HG02943 (cell line): Measurements from ENCODE around the gene FHIT.

Source experiments
- ATAC-seq: cut with Tn5 transposase; IDR thresholded peaks from one replicate; pipeline ENCODE4 v1.9.1; 2021; ENCODE audit warnings: mild to moderate bottlenecking, low read depth, moderate library complexity; ENCODE audit not compliant: unreplicated experiment

Gene FHIT

DNA sequence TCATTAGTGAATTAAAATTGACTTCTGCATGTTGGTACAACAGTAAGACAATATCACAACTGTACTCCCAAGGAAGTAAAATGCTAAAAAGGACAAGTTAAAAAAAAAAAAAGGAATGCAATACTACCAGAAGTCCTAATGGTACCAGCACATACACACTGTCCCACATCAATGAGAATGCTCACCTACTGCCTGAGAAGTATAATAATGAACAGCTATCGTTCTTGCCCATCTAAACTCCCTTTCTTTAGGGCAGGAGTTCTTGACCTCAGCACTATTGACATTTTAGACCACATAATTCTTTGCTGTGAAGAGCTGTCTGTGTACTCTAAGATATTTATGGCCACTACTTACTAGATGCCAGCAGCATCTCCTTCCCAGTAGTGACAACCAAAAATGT lies 651.7 kb downstream of the FHIT start:
- no peak for ATAC-seq

DNA sequence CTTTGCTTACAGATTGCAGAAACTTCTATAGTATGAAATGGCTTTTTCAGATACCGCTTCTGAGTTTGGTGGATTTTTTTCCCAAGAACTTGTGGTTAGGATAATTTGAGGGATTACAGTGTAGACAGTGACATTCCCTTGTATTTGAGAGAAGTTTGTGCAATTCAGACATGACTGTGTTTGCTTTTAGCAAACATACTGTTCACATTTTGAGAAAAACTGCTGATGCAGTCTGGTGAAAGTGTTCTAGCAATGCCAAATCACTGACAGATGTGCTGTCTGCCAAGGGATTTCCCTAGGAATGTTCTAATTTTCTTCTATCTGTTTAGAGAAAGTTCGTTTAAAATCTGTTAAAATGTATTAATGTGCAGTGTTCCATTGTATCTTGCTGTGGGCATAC lies 652.6 kb downstream of the FHIT start:
- no peak for ATAC-seq

DNA sequence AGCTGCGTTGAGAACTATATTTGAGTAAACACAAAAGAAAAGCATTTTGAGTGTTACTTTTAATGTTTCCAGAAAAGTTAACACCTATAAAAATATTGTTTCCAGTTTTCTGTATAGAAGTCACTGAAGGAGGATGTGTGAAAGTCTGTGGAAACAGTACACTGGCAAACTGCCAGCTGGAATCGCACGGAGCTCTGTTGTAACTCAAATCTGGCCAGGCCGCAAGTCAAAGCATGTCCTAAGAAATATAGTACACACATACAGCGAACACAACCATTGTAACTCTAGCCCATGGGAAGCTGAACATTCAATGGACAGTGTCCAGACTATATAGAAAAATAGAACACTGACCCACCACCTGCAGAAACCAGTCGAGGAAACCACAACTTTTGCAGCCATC lies 657.2 kb downstream of the FHIT start:
- no peak for ATAC-seq

DNA sequence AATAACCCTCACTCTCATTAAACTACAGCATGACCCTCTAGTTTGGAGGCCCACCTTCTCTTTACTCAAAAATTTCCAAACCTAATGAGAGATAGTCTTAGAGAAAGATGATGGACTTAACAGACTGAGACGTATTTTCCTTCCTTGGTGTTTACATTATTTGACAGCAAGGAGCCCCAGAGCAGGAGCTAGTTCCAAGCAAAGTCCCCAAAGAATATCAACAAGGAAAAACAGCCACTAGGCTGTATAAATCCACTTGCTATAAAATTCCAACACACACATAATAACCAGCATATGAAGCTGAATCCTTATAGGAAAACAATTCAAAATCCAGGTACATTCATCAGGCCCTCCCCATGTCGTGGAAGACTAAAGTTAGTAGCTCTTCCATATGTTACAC lies 660.0 kb downstream of the FHIT start:
- ATAC-seq, result no peak

DNA sequence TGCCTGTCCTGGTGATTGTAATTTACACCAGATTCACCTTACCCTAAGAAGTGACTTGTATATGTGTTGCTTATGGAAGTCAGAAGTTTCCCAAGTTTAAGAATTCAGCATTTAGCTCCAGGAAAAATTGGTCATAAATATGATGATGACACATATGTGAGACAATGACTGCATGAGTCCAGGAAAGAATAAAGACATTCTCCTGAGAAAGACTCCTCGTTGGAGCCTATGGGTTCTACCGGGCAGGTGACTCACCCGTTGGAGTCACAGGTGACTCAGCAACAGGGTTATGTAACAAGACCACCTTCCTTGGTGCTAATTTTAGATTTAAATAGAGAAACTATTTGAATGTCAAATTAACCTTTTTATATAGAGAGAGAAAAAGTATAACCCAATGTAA lies 662.4 kb downstream of the FHIT start:
- no peak for ATAC-seq

DNA sequence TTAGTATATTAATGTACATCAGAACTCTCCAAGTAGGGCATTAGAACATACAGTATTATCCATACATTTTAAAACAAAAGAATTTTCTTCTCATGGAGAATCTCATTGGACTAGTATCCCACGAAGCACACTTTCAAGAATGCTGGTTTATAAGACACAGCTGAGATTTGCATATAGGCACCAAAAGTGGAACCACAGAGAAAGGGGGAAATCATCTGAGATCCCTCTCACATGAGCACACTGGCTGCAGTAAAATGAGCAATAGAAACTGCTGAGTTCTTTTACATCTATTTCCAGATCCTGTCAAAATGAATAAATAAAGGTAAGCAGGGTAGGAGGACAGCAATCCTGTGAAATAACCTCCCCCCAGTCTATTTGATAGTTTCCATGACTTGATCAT lies 665.3 kb downstream of the FHIT start:
- ATAC-seq, result no peak

DNA sequence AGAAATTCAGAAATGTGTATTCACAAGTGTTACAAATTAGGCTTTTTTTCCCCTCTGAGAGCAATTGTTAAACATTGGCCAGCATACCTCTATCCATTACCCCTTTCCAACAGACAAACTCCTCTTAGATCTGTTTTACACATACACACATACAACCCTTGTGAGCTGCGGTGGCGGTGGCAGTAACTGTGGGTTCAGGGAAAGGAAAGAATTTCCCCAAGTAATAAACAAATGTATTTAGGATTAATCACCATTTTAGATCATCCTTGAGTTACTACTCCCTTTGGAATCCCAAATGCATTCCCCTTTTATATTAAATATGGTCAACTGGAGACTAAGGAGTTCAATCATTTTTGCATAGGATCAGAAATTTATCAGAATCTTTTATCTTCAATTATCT lies 667.0 kb downstream of the FHIT start:
- no peak for ATAC-seq

DNA sequence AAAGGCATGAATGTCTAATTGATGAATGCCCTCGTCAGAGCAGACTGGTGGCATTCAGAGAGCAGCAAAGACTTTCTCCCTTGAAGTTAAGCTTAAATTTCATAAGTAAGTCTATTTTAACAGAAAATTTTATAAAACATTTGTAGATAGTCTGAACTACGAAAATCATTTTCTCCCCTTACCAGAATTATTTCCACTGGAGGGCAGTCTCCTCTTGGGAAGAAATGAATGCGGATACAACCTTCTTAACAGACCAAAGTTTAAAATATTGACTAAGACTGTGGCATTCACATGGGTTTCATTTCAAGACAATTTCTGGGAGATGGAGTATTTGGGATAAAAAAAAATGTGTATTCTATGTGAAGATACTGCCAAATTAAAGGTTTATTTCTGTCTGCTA lies 669.0 kb downstream of the FHIT start:
- ATAC-seq, result no peak

DNA sequence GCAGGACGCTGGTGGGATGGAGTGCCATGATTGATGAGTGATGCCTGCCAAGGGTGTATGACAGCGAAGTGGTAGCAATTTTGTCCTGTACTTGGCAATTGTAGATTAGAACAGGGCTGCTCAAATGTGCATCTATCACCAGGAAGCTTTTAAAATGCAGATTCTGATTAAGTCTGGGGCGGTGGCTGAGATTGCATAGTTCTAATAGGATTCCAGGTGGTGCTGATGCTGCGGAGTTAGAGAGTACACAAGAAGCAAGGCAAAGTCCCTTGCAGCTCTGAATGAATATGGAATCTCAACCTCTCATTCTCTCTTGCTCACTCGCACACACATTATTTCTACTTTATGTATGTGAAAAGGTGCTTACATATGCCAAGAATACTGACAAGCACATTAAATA lies 670.4 kb downstream of the FHIT start:
- ATAC-seq, result no peak

DNA sequence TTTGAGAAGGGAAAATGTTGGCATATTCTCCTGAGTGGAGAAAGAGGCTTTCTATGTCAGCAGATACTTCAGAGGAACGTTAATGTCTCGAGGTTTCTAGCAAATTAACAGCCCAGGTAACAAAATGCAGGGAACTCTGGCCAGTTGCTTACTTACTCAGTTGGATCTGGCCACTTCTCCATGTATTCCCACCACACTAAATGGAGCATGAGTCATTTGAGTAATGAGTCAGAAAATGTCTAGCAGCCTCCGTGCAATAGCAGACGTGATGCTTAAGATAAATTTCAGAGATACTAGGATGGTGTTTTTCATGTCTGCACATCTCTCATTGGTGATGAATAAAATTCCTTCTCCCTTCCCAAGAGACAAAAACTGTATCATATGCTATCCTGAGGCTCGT lies 671.5 kb downstream of the FHIT start:
- ATAC-seq, result no peak

DNA sequence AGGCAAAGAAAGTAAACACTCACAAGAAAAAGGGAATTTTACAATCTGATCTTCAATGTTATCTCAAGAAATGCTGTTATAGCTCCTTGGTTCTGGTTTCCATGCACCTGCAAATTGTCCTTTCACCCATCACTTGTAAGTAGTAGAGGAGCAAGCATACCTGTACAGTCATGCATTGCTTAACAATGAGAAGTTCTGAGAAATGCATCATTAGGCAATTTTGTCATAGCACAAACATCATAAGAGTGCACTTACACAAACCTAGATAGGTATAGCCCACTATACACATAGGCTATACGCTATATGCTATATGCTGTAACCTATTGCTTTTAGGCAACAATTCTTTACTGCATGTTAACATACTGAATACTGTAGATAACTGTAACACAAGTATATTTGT lies 672.3 kb downstream of the FHIT start:
- no peak for ATAC-seq

DNA sequence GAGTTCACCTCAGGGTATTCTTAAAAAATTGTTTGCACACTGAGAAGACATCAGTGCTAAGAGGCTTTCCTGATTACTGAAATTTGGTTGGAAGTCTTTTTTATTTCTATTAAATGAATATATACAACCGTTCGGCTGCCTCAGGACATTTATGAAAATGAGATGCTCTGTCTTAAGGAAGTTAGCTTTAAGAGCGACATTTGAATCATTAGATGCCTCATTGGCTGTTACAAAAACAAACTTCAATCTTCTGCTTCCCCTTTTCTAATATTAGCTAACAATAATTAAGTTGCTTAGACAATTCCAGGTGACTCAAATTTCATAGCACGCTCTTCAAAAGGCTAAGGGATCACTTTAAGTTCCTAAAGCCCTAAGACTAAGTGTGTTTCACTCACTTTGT lies 673.7 kb downstream of the FHIT start:
- no peak for ATAC-seq

DNA sequence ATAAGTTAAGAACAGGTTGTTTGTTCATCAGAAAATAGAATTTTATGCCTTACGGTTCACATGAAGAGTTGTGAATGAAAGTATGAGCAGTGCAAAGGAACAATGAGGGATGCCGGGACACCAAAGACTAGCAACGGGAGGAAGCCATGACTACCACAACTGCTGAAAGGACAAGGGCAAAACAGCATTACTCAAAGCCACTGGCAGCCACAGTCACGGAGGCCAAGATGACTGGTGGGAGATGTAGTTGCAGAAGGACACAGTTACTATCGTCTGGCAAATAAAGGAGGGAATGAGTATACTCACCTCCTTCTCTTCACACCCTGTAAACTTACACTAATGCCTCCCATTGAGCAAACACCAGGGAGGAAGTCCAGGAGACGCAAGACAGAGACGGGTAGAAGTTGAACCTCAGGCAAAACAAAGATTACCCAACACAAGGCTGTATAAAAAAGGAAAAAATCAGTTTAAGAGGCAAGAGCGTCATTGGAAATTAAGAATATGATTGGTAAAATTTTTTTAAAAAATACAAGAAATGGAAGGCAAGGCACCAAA lies 675.5 kb downstream of the FHIT start:
- no peak for ATAC-seq

DNA sequence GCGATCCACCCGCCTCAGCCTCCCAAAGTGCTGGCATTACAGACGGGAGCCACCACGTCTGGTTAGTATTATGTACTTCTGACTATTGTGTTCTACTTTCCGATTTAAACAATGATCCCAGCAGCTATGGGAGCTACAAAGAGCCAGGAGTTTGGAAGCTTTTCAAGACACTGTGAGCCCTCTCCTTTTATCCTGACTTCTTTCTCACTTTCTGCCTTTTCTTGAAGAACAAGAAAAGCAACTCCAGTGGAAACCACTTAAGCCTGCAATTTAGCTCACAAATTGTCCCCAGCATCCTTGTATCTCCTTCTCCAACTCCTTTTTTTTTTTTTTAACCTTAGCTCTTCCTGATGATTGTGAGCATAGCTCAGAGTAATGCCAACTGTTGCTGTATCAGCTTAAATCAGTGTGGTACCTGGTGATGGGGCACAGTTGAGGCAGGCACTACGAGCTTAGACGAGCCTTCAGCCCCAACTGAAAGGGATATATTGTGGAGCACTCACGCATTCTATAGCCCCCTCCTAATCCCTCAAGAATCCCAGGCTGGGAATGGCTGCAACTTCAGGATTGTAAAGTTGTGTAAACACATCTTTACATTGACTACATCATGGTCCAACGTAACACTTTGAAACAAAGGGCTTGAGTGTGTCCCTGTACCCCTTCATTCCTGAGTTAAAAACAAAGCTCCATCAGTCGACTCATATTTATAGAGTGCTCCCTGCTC lies 677.0 kb downstream of the FHIT start:
- ATAC-seq, result no peak

DNA sequence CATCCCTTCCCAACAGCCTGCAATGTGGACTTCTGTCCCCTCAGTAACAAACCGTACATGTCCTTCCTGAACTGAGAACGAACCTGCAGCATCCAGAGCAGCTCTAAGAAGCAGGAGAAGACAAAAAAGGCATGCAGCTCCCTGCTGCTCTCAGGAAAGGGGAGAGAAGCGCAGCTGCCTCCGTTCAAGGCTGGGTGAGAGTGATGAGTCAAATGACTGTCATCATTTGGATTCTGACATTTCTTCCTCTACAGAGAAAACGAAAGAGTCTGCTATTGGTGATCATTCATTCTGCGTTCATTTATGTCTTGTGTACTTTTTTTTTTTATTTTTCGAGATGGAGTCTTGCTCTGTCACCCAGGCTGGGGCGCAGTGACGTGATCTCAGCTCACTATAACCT lies 677.8 kb downstream of the FHIT start:
- no peak for ATAC-seq

DNA sequence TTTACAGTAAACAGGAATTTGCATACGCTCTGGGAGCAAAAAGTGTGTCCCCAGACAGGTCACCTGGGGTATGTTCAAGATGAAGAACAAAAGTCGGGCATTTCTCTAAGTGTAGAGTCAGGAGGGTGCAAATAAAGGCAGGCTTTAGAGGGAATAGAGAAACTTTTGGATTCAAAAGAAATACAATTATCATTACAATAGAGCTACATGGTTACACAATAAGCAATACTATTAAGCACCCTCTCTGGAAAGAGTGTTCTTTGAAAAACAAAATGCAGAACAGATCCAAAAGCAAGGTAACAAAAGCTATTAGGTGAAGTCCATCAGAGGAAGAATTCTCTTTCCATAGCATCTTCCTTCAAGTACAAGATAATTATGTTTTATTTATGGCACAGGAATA lies 679.7 kb downstream of the FHIT start:
- no peak for ATAC-seq

DNA sequence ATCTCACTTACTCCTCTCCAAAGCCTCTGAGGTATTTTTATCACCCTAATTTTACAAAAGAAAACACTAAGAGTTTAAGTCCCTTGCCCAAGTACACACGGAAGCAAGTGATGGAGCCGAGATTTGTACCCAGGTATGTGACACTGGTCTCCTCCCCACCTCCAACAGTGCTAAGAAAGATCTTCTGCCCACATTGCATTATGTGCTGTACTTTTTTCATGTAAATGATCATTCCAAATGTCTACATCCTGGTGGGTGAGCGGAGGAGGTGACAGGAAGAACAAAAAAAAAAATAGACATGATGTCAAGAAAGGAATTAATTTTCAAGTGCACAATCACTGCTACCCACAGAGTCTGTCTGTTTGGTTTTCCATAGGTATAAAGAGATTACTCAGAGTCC lies 694.1 kb downstream of the FHIT start:
- no peak for ATAC-seq

DNA sequence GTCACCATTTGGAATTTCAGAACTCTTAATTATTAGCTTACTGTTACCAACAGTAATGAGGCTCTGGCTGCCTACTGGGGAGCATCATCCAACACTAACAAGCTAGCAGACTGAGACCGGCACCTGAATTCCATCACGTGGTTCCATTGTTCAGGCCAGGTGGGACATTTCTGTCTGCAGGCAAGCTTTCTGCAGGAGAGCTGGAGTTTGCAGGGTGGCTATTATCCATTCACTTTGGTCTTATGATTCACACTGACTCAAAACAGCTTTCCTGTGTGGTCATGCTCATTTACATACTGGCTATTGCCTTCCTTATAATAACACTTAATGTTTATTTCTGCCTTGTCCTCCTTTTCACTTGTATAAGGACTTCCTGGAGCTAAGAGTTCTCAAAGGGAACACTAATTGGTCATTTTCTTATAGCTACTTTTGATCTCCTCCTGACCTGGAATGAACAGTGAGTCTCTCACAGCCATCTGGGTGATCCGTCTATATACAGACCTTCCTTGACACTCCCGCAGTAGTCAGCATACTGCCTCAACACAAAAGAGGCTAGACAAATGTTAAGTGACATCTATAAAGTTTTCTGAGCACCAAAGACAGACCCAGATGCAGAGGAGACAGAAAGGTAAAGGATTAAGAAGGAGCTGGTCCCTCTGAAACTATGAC lies 695.4 kb downstream of the FHIT start:
- ATAC-seq, result peak; percentile 90

DNA sequence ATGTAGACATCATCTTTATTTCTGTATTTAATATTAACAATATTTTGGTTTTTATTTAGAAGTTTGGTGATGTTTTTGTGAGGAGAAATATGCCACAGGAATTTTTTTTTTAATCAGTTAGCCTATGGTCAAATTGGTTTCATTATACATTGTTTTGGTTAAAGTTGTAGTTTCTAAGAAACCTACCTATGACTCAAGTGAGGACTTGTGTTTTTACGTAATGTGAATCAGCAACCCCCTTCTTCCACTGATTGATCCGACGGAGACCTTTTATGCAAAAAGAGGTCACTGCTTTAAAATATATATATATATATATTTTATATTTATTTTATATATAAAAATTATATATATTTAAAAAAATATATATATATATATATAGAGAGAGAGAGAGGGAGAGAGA lies 698.1 kb downstream of the FHIT start:
- no peak for ATAC-seq

DNA sequence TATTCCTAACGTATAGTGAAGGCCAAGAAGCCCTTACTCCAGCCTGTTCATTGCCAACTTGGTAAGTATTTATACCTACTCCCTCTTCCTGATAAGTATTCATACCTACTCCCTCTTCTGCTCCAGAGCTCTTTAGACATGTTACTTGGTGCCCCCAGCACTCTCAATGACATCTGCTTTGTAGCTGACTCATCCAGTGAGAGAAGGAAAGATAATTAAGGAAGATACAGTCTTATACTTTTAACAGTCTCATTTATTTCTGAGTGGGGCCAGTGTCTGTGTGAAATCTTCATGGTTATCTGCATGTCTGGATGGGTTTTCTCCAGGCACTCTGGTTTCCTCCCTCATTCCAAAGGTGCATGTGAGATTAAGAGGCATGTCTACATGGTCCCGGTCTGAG lies 698.7 kb downstream of the FHIT start:
- ATAC-seq, result no peak

DNA sequence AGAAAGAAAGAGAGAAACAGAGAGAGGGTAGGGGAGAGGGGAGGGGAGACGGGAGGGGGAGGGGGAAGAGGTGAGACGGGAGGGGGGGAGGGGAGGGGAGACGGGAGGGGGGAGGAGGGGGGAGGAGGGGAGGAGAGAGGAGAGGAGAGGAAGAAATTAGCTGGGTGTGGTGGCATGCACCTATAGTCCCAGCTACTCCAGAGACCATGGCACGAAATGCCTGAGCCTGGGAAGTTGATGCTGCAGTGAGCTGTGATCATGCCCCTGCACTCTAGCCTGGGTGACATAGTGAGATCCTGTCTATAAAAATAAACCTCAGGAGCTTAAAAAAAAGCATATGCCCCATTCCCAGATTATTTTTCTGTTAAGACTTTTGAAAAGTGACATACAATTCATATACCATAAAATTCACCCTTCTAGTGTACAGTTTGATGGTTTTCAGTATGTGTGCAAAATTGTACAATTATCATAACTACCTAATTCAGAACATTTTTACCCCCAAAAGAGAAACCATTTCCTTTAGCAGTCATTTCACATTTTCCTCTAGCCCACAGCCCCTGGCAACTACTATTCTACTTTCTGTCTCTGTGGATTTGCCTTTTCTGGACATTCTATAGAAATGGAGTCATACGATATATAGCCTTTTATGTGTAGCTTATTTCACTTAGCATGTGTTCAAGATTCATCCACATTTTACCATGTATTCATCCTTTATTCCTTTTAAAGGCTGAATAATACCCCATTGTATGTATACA lies 699.6 kb downstream of the FHIT start:
- no peak for ATAC-seq

DNA sequence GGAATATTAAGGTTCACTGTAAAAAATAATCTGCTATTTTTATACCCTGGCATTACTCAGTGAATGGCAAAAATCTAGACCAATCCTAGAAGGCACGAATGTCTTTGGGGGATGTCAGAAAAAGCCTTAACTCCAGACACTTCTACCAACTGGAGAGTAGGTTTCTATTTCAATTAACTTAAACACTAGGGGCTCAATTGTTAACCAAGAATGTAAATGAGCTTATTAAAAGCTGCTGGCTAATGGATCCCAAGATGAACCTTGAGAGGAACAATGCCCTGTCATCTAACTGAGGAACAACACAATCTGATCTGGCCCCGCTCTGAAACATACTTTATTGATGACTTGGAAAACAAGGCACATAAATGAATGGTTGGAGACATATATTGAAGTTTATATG lies 701.4 kb downstream of the FHIT start:
- no peak for ATAC-seq
